Keratinocyte (primary cell): ENCODE data around the gene RFC2. TPM values are rescaled to one million over a fixed set of nuclear protein-coding genes. Genes with fewer than 3 reads are reported as not detected.

Experiments
- DNase-seq: peaks from one replicate; pipeline ENCODE4 v3.0.0-alpha.2; 2011; ENCODE audit warnings: low read depth, missing footprints, low spot score
- FAIRE-seq: peaks from 2 replicates; lab custom pipeline; 2011; peaks lifted over from hg19 to GRCh38; lab: Jason Lieb, UNC
- H2AFZ ChIP-seq: 2 replicates; pipeline ENCODE4 v1.6.0; 2012; ENCODE audit warnings: low read length, control low read depth, inconsistent platforms; ENCODE audit not compliant: control insufficient read depth
- H3K27ac ChIP-seq: 2 replicates; pipeline ENCODE4 v1.5.1; 2011; ENCODE audit warnings: low read length; ENCODE audit not compliant: control insufficient read depth, insufficient read depth
- H3K27me3 ChIP-seq: 3 replicates; pipeline ENCODE4 v1.6.0; 2011; ENCODE audit warnings: low read length; ENCODE audit not compliant: control insufficient read depth, insufficient read depth; ENCODE audit errors: extremely low read depth
- H3K36me3 ChIP-seq, 2 experiments: 2 replicates in 1 of 2; 3 replicates in 1 of 2; pipeline ENCODE4 v1.5.1; 2011; ENCODE audit warnings: low read length in 2 of 2, mild to moderate bottlenecking in 1 of 2; ENCODE audit not compliant: control insufficient read depth in 2 of 2, insufficient read depth in 2 of 2; ENCODE audit errors: extremely low read depth in 1 of 2
- H3K4me1 ChIP-seq: 3 replicates; pipeline ENCODE4 v1.5.1; 2011; ENCODE audit warnings: low read length; ENCODE audit not compliant: control insufficient read depth, insufficient read depth; ENCODE audit errors: extremely low read depth
- H3K4me2 ChIP-seq: 3 replicates; pipeline ENCODE4 v1.6.0; 2011; ENCODE audit warnings: low read depth, low read length; ENCODE audit not compliant: control insufficient read depth, insufficient read depth; ENCODE audit errors: extremely low read depth
- H3K4me3 ChIP-seq, 3 experiments: fragments of 200-600 bp in 1 of 3; sonication (generic) in 1 of 3; 2 replicates in 2 of 3; 3 replicates in 1 of 3; pipeline ENCODE4 v1.5.1; 2011 to 2016; ENCODE audit warnings: low read length in 3 of 3, mild to moderate bottlenecking in 3 of 3, control low read depth in 2 of 3, inconsistent platforms in 1 of 3, low read depth in 1 of 3, mixed read lengths in 1 of 3, mixed run types in 1 of 3, moderate library complexity in 1 of 3; ENCODE audit not compliant: control insufficient read depth in 2 of 3, insufficient read depth in 2 of 3; ENCODE audit errors: extremely low read depth in 1 of 3
- H3K79me2 ChIP-seq: 2 replicates; pipeline ENCODE4 v1.6.0; 2012; ENCODE audit warnings: low read length; ENCODE audit not compliant: control insufficient read depth, insufficient read depth
- H3K9ac ChIP-seq: 3 replicates; pipeline ENCODE4 v1.6.0; 2011; ENCODE audit warnings: low read length; ENCODE audit not compliant: control insufficient read depth, insufficient read depth; ENCODE audit errors: extremely low read depth
- H3K9me1 ChIP-seq: 3 replicates; pipeline ENCODE4 v1.6.0; 2011; ENCODE audit warnings: low read length; ENCODE audit not compliant: control insufficient read depth, insufficient read depth; ENCODE audit errors: extremely low read depth
- H3K9me3 ChIP-seq: 2 replicates; pipeline ENCODE4 v1.5.1; 2012; ENCODE audit warnings: low read depth, low read length; ENCODE audit not compliant: control insufficient read depth
- H4K20me1 ChIP-seq: 3 replicates; pipeline ENCODE4 v1.6.0; 2011; ENCODE audit warnings: low read length; ENCODE audit not compliant: control insufficient read depth, insufficient read depth; ENCODE audit errors: extremely low read depth
- EZH2 ChIP-seq: IDR thresholded peaks from one replicate; pipeline ENCODE4 v1.6.1; 2012; ENCODE audit warnings: inconsistent platforms, mild to moderate bottlenecking, low read length, moderate library complexity
- dilution Hi-C: fragments of 300-500 bp; cut with MboI; formaldehyde crosslinking; loops from one replicate; pipeline ENCODE4 v1.7.0; 2020; ENCODE audit warnings: low sequenced_read_pairs; ENCODE audit not compliant: extremely low pct_ligation_motif_present
- polyA minus RNA-seq, 3 experiments: library from RNA; depleted of rRNA, polyadenylated mRNA; stranded (reverse); fragments of >200 nt; gene quantifications; 1 replicate in 1 of 3; 2 replicates in 1 of 3; 3 replicates in 1 of 3; pipeline ENCODE4 v1.2.3, GENCODE V29; 2011
- polyA plus RNA-seq, 5 experiments: library from polyadenylated mRNA; depleted of rRNA in 3 of 5; stranded (reverse) in 3 of 5; stranded (forward) in 1 of 5; unstranded in 1 of 5; fragments of >200 nt; gene quantifications; 1 replicate in 1 of 5; 2 replicates in 3 of 5; 3 replicates in 1 of 5; pipeline versions ENCODE4 v1.2.1 to v1.2.3, GENCODE V29; 2011 to 2012; ENCODE audit warnings: missing spikeins in 2 of 5, low read depth in 1 of 5, low replicate concordance in 1 of 5
- TF ChIP-seq, protein P1 (sequence below), 3 experiments: IDR thresholded peaks in 1 of 3; conservative IDR thresholded peaks in 1 of 3; optimal IDR thresholded peaks in 1 of 3; 2 replicates in 2 of 3; 3 replicates in 1 of 3; pipeline versions ENCODE3 to v1.5.1; 2011; ENCODE audit warnings: low read length in 3 of 3, mild to moderate bottlenecking in 3 of 3, moderate library complexity in 2 of 3, control low read depth in 1 of 3, inconsistent platforms in 1 of 3; ENCODE audit not compliant: insufficient read depth in 2 of 3; ENCODE audit errors: extremely low read depth in 1 of 3

The RFC2 gene
- polyA plus RNA-seq (14.5 to 24.9 TPM (median 24.7 TPM) in 3 replicates), polyA minus RNA-seq (18.9 to 38.2 TPM (median 29.1 TPM) in 3 replicates)
- 12.6 TPM for polyA plus RNA-seq (2011; ENCODE audit: low read depth)
- 15.3 and 16.2 TPM in 2 replicates for polyA plus RNA-seq (2011; cell fraction: cytosol; rRNA removed)
- 10.3 and 11.2 TPM in 2 replicates for polyA plus RNA-seq (2011; cell fraction: nucleus; rRNA removed)
- 8.9 and 30.6 TPM in 2 replicates for polyA plus RNA-seq (2012; ENCODE audit: low replicate concordance)
- 11.1 TPM for polyA minus RNA-seq (2011; cell fraction: cytosol; rRNA and poly(A)+ RNA removed)
- 4.7 and 8.5 TPM in 2 replicates for polyA minus RNA-seq (2011; cell fraction: nucleus; rRNA and poly(A)+ RNA removed)

GRCh38 chr7:74254129-74254857, at the start of gene RFC2:
TSS of gene RFC2 (minus strand) at chr7:74254399. CDS start at chr7:74254383, 16 bp downstream.
- Histone ChIP-seq H3K27ac (peak within 1 kb of the TSS; percentile 74), H3K9ac (peak within 1 kb of the TSS; percentile 85), H3K4me1 (peaks cover 8% of the 10 kb centered on the region), H3K36me3 (peaks cover 5 to 7% of the 10 kb centered on the region in 2 experiments), H2AFZ (peak within 1 kb of the TSS; percentile 85), H3K4me2 (peak within 1 kb of the TSS; percentile 91), H4K20me1 (no peaks in the 10 kb centered on the region), H3K79me2 (peaks cover 15% of the 10 kb centered on the region), H3K4me3 (peak within 1 kb of the TSS; percentile 68 to 98 (median 89)), H3K9me3 (no peaks in the 10 kb centered on the region), H3K27me3 (no peaks in the 10 kb centered on the region), H3K9me1 (no peaks in the 10 kb centered on the region)
- DNase-seq (peak; percentile 62), FAIRE-seq (no peak)
- TF ChIP-seq, protein P1, sequence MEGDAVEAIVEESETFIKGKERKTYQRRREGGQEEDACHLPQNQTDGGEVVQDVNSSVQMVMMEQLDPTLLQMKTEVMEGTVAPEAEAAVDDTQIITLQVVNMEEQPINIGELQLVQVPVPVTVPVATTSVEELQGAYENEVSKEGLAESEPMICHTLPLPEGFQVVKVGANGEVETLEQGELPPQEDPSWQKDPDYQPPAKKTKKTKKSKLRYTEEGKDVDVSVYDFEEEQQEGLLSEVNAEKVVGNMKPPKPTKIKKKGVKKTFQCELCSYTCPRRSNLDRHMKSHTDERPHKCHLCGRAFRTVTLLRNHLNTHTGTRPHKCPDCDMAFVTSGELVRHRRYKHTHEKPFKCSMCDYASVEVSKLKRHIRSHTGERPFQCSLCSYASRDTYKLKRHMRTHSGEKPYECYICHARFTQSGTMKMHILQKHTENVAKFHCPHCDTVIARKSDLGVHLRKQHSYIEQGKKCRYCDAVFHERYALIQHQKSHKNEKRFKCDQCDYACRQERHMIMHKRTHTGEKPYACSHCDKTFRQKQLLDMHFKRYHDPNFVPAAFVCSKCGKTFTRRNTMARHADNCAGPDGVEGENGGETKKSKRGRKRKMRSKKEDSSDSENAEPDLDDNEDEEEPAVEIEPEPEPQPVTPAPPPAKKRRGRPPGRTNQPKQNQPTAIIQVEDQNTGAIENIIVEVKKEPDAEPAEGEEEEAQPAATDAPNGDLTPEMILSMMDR (optimal IDR thresholded peaks at IDR 0.05 in 1 of 3, IDR thresholded peaks at IDR 0.05 in 1 of 3, conservative IDR thresholded peaks at IDR 0.05 in 1 of 3; ENCODE audit: extremely low read depth in 1 of 3, insufficient read depth in 2 of 3, low read length in 3 of 3), result peak in 1 of 3 experiments; percentile 10
- no peak for TF ChIP-seq EZH2
- dilution Hi-C loops, result no loop called here

- Histone ChIP-seq H2AFZ (no peak overlapping the region), H3K9ac (no peak overlapping the region), H3K27ac (no peak overlapping the region), H4K20me1 (no peaks in the 10 kb centered on the region), H3K9me1 (no peaks in the 10 kb centered on the region), H3K4me1 (peaks cover 14% of the 10 kb centered on the region), H3K79me2 (peaks cover 10% of the 10 kb centered on the region), H3K9me3 (no peaks in the 10 kb centered on the region), H3K4me2 (no peak overlapping the region), H3K36me3 (no peaks in the 10 kb centered on the region), H3K27me3 (no peaks in the 10 kb centered on the region), H3K4me3 (no peak overlapping the region)
- TF ChIP-seq, protein P1 (optimal IDR thresholded peaks at IDR 0.05 in 1 of 3, IDR thresholded peaks at IDR 0.05 in 1 of 3, conservative IDR thresholded peaks at IDR 0.05 in 1 of 3; ENCODE audit: extremely low read depth in 1 of 3, insufficient read depth in 2 of 3, low read length in 3 of 3), result no peak
- DNase-seq, result no peak
- dilution Hi-C loops, result no loop called here
- no peak for FAIRE-seq
Measured at GRCh38 chr7:74302745-74303221, 48.6 kb upstream of the RFC2 start.
